Measurements from ENCODE around the gene MSRB1. TPM values are rescaled to one million over a fixed set of nuclear protein-coding genes. Genes with fewer than 3 reads are reported as not detected.

Gene MSRB1
- total and polyA plus RNA-seq, 12 donors = 24.6 to 82.2 (median 35.6) TPM

DNA sequence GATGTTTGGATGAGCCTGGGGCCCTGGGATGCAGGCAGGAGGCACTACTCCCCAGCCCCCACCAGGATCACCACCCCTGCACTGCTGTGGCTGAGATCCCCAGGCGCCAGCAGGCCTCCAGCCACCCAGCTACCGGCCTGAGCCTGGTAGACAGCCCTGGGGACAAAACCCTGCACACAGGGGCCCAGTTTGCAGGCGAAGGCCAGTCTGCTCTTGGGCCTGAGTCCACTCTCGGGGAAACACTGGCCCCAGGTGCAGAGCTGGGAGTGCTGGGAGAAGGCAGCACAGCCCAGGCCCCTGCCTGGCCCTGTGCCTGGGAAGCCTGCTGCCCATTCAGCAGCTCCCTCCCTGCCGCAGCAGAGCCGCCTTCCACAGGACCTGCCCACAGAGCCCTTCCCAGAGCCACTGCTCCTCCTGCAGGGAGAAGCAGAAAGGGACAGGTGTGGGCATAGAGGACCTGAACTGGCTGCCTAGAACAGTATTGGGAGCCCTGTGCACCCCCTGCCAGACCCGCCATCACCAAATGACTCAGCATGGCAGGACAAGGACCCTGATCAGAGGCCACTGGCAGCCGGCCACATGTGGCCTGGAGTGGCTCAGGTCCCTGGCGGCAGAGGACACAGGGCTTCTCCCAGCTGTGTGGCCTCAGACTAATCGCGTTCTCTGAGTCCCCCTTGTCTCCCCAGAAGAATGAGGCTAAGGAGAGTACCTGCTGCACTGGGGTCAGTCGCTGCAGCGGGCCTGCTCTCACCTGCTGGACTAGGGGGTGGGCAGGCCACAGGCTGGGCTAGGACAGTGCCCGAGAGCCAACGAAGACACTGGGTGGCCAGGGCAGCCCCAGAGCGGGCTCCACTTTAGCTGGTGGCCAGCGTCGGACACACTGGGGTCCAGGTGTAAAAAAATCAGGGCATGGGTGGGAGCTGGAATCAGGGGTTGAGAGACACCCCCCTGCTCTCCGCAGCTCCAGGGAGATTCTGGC is 10.7 kb downstream of the MSRB1 start:
- DNase-seq (no peak), ATAC-seq (peak in 3 of 8 donors; percentile 6 to 31 (median 18))
- intact Hi-C loops (cut with DNase I) = no loop called here

DNA sequence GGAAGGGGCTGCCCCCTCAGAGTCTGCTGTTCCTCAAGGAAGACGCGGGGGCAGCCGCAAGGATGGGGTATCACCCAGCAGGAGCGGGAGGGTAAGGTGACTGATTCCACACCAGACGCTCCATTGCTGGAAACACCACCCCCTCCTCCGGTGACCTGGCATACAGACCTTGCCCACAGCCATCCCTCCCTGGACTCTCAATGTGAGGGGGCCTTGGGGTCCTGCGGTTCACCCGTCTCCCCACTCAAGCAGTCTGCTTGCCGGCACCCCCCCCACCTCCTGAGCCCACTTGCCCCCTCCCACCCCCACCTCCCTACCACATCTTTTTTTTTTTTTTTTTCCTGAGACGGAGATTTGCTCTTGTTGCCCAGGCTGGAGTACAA is 12.7 kb downstream of the MSRB1 start:
- Histone ChIP-seq H3K27ac (peak overlapping the region in 1 of 10 donors; percentile 86), H3K36me3 (no peaks in the 10 kb centered on the region), H3K27me3 (peaks cover 0 to 4% (median 0%) of the 10 kb centered on the region in 7 donors), H3K4me1 (peaks cover 0 to 16% (median 10%) of the 10 kb centered on the region in 9 donors), H3K4me3 (peak overlapping the region in 1 of 10 donors; percentile 61), H3K9me3 (no peaks in the 10 kb centered on the region)
- TF ChIP-seq, protein P1, sequence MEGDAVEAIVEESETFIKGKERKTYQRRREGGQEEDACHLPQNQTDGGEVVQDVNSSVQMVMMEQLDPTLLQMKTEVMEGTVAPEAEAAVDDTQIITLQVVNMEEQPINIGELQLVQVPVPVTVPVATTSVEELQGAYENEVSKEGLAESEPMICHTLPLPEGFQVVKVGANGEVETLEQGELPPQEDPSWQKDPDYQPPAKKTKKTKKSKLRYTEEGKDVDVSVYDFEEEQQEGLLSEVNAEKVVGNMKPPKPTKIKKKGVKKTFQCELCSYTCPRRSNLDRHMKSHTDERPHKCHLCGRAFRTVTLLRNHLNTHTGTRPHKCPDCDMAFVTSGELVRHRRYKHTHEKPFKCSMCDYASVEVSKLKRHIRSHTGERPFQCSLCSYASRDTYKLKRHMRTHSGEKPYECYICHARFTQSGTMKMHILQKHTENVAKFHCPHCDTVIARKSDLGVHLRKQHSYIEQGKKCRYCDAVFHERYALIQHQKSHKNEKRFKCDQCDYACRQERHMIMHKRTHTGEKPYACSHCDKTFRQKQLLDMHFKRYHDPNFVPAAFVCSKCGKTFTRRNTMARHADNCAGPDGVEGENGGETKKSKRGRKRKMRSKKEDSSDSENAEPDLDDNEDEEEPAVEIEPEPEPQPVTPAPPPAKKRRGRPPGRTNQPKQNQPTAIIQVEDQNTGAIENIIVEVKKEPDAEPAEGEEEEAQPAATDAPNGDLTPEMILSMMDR (IDR thresholded peaks at IDR 0.05) = no peak
- 70 to 79% methylated on average over 10 of the region's 10 CpGs for WGBS, 2 donors
- DNase-seq = no peak
- intact Hi-C loops (cut with DNase I) = no loop called here
- ATAC-seq = no peak

More for the DNA sequence above, 10.7 kb downstream of the MSRB1 start:
- no peak overlapping the region for H3K4me3 ChIP-seq
- H3K36me3 ChIP-seq = peaks cover 0 to 6% (median 0%) of the 10 kb centered on the region in 9 donors
- H3K9me3 ChIP-seq = no peaks in the 10 kb centered on the region
- H3K4me1 ChIP-seq = peaks cover 0 to 16% (median 10%) of the 10 kb centered on the region in 9 donors
- 69% methylated on average over 19 of the region's 19 CpGs for WGBS, 2 donors
- H3K27me3 ChIP-seq = no peaks in the 10 kb centered on the region
- H3K27ac ChIP-seq = no peak overlapping the region
- TF ChIP-seq, protein P1 (IDR thresholded peaks at IDR 0.05) = peak in 1 of 9 donors; percentile 17

DNA sequence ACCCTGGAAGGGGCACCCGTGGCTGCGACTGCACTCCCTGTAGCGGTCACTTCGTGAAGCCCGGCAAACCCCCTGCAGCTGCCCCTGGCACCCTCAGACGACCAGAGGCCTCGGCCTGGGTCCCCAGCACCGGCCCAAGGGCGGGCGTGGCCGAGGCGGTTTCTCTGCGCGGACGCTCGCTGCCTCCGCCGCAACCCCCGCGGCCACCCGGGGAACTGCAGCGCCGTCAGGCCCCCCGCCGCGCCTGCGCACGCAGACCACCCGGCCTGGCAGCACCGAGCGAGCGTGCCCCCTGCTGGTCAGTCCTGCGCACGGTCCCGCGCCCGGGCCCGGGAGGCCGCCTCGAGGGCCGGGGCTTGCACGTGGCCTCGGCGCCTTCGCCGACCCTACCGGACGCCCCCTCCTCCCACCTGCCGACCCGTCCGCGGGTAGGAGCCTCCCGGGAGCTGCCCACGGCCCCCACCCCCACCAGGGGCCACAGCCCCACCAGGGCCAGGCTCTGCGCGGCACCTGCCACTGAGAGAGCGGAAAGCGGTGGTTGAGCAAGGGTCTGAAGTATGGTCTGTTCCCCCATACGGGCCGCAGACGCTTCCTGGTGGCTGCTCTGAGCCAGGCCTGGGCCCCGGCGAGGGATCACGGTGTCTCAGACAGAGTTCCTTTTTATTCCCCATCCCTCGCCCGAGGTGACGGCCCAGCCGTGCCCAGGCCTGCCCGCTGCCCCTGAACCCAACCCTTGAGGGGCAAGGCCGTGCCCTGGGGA is 13.2 kb downstream of the MSRB1 start:
- Histone ChIP-seq H3K36me3 (no peaks in the 10 kb centered on the region), H3K27me3 (peaks cover 0 to 9% (median under 1%) of the 10 kb centered on the region in 7 donors), H3K27ac (peak overlapping the region in 9 of 10 donors; percentile 31 to 90 (median 82)), H3K9me3 (no peaks in the 10 kb centered on the region), H3K4me3 (peak overlapping the region; percentile 18 to 79 (median 64)), H3K4me1 (peaks cover 0 to 16% (median 10%) of the 10 kb centered on the region in 9 donors)
- DNase-seq (peak; percentile 88 to 93), ATAC-seq (peak; percentile 89 to 97 (median 92))
- intact Hi-C loops (cut with DNase I) = loop anchor here (1.0 to 10.0 kb wide), 6 partner anchors 55 to 67 kb away; partner anchors contain the start of genes GFER (in 1 of the 10), NOXO1 (in 1 of the 10) and SYNGR3 (in 1 of the 10)
- WGBS, 2 donors = 13 to 15% methylated on average over 51 to 70 of the region's 70 CpGs
- TF ChIP-seq, protein P1 (IDR thresholded peaks at IDR 0.05) = peak; percentile 88 to 100 (median 99)

DNA sequence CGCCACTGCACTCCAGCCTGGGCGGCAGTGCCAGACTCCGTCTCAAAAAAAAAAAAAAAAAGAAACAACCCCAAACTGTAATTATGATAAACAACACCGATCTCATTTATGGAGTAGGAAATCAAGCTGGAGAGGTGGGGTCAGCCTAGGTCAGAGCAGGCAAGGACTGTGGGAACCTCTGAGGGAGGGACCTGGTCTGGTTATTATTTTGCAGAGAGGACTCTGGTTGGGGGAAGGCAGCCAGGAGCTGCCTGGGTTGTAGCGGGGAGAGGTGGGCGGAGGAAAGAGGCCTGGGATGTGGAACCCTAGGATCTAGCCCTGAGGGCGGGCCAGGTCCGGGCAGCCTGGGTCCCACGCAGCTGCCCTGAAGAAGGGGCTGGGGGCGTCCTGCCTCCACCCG is 13.9 kb downstream of the MSRB1 start:
- peaks cover 0 to 15% (median 7%) of the 10 kb centered on the region in 7 donors for H3K27me3 ChIP-seq
- ATAC-seq = peak; percentile 51 to 78 (median 58)
- H3K4me1 ChIP-seq = peaks cover 0 to 16% (median 10%) of the 10 kb centered on the region in 9 donors
- TF ChIP-seq, protein P1 (IDR thresholded peaks at IDR 0.05) = no peak
- no peaks in the 10 kb centered on the region for H3K36me3 ChIP-seq
- 11 to 21% methylated on average over 7 to 11 of the region's 11 CpGs for WGBS, 2 donors
- peak overlapping the region in 9 of 10 donors; percentile 31 to 90 (median 82) for H3K27ac ChIP-seq
- intact Hi-C loops (cut with DNase I) = loop anchor here (1.0 to 10.0 kb wide), 6 partner anchors 56 to 67 kb away; partner anchors contain the start of genes GFER (in 1 of the 10), NOXO1 (in 1 of the 10) and SYNGR3 (in 1 of the 10)
- peak in 1 of 2 donors; percentile 51 for DNase-seq
- peak overlapping the region; percentile 18 to 79 (median 64) for H3K4me3 ChIP-seq
- no peaks in the 10 kb centered on the region for H3K9me3 ChIP-seq
